Keratinocyte (primary cell): ENCODE data around the gene TBRG4. TPM values are rescaled to one million over a fixed set of nuclear protein-coding genes. Genes with fewer than 3 reads are reported as not detected.

Experiments
- DNase-seq: peaks from one replicate; pipeline ENCODE4 v3.0.0-alpha.2; 2011; ENCODE audit warnings: low read depth, missing footprints, low spot score
- FAIRE-seq: peaks from 2 replicates; lab custom pipeline; 2011; peaks lifted over from hg19 to GRCh38; lab: Jason Lieb, UNC
- H2AFZ ChIP-seq: 2 replicates; pipeline ENCODE4 v1.6.0; 2012; ENCODE audit warnings: low read length, control low read depth, inconsistent platforms; ENCODE audit not compliant: control insufficient read depth
- H3K27ac ChIP-seq: 2 replicates; pipeline ENCODE4 v1.5.1; 2011; ENCODE audit warnings: low read length; ENCODE audit not compliant: control insufficient read depth, insufficient read depth
- H3K27me3 ChIP-seq: 3 replicates; pipeline ENCODE4 v1.6.0; 2011; ENCODE audit warnings: low read length; ENCODE audit not compliant: control insufficient read depth, insufficient read depth; ENCODE audit errors: extremely low read depth
- H3K36me3 ChIP-seq, 2 experiments: 2 replicates in 1 of 2; 3 replicates in 1 of 2; pipeline ENCODE4 v1.5.1; 2011; ENCODE audit warnings: low read length in 2 of 2, mild to moderate bottlenecking in 1 of 2; ENCODE audit not compliant: control insufficient read depth in 2 of 2, insufficient read depth in 2 of 2; ENCODE audit errors: extremely low read depth in 1 of 2
- H3K4me1 ChIP-seq: 3 replicates; pipeline ENCODE4 v1.5.1; 2011; ENCODE audit warnings: low read length; ENCODE audit not compliant: control insufficient read depth, insufficient read depth; ENCODE audit errors: extremely low read depth
- H3K4me2 ChIP-seq: 3 replicates; pipeline ENCODE4 v1.6.0; 2011; ENCODE audit warnings: low read depth, low read length; ENCODE audit not compliant: control insufficient read depth, insufficient read depth; ENCODE audit errors: extremely low read depth
- H3K4me3 ChIP-seq, 3 experiments: fragments of 200-600 bp in 1 of 3; sonication (generic) in 1 of 3; 2 replicates in 2 of 3; 3 replicates in 1 of 3; pipeline ENCODE4 v1.5.1; 2011 to 2016; ENCODE audit warnings: low read length in 3 of 3, mild to moderate bottlenecking in 3 of 3, control low read depth in 2 of 3, inconsistent platforms in 1 of 3, low read depth in 1 of 3, mixed read lengths in 1 of 3, mixed run types in 1 of 3, moderate library complexity in 1 of 3; ENCODE audit not compliant: control insufficient read depth in 2 of 3, insufficient read depth in 2 of 3; ENCODE audit errors: extremely low read depth in 1 of 3
- H3K79me2 ChIP-seq: 2 replicates; pipeline ENCODE4 v1.6.0; 2012; ENCODE audit warnings: low read length; ENCODE audit not compliant: control insufficient read depth, insufficient read depth
- H3K9ac ChIP-seq: 3 replicates; pipeline ENCODE4 v1.6.0; 2011; ENCODE audit warnings: low read length; ENCODE audit not compliant: control insufficient read depth, insufficient read depth; ENCODE audit errors: extremely low read depth
- H3K9me1 ChIP-seq: 3 replicates; pipeline ENCODE4 v1.6.0; 2011; ENCODE audit warnings: low read length; ENCODE audit not compliant: control insufficient read depth, insufficient read depth; ENCODE audit errors: extremely low read depth
- H3K9me3 ChIP-seq: 2 replicates; pipeline ENCODE4 v1.5.1; 2012; ENCODE audit warnings: low read depth, low read length; ENCODE audit not compliant: control insufficient read depth
- H4K20me1 ChIP-seq: 3 replicates; pipeline ENCODE4 v1.6.0; 2011; ENCODE audit warnings: low read length; ENCODE audit not compliant: control insufficient read depth, insufficient read depth; ENCODE audit errors: extremely low read depth
- EZH2 ChIP-seq: IDR thresholded peaks from one replicate; pipeline ENCODE4 v1.6.1; 2012; ENCODE audit warnings: inconsistent platforms, mild to moderate bottlenecking, low read length, moderate library complexity
- dilution Hi-C: fragments of 300-500 bp; cut with MboI; formaldehyde crosslinking; loops from one replicate; pipeline ENCODE4 v1.7.0; 2020; ENCODE audit warnings: low sequenced_read_pairs; ENCODE audit not compliant: extremely low pct_ligation_motif_present
- polyA plus RNA-seq, 5 experiments: library from polyadenylated mRNA; depleted of rRNA in 3 of 5; stranded (reverse) in 3 of 5; stranded (forward) in 1 of 5; unstranded in 1 of 5; fragments of >200 nt; gene quantifications; 1 replicate in 1 of 5; 2 replicates in 3 of 5; 3 replicates in 1 of 5; pipeline versions ENCODE4 v1.2.1 to v1.2.3, GENCODE V29; 2011 to 2012; ENCODE audit warnings: missing spikeins in 2 of 5, low read depth in 1 of 5, low replicate concordance in 1 of 5
- TF ChIP-seq, protein P1 (sequence below), 3 experiments: IDR thresholded peaks in 1 of 3; conservative IDR thresholded peaks in 1 of 3; optimal IDR thresholded peaks in 1 of 3; 2 replicates in 2 of 3; 3 replicates in 1 of 3; pipeline versions ENCODE3 to v1.5.1; 2011; ENCODE audit warnings: low read length in 3 of 3, mild to moderate bottlenecking in 3 of 3, moderate library complexity in 2 of 3, control low read depth in 1 of 3, inconsistent platforms in 1 of 3; ENCODE audit not compliant: insufficient read depth in 2 of 3; ENCODE audit errors: extremely low read depth in 1 of 3

Gene TBRG4
- polyA plus RNA-seq, 1 donor (not counting 4 experiments of a cell fraction or from before 2014, with no cell fraction given), result 90.5 TPM

GRCh38 chr7:45160417-45160881 lies 49.0 kb upstream of the TBRG4 start:
- TF ChIP-seq, protein P1, sequence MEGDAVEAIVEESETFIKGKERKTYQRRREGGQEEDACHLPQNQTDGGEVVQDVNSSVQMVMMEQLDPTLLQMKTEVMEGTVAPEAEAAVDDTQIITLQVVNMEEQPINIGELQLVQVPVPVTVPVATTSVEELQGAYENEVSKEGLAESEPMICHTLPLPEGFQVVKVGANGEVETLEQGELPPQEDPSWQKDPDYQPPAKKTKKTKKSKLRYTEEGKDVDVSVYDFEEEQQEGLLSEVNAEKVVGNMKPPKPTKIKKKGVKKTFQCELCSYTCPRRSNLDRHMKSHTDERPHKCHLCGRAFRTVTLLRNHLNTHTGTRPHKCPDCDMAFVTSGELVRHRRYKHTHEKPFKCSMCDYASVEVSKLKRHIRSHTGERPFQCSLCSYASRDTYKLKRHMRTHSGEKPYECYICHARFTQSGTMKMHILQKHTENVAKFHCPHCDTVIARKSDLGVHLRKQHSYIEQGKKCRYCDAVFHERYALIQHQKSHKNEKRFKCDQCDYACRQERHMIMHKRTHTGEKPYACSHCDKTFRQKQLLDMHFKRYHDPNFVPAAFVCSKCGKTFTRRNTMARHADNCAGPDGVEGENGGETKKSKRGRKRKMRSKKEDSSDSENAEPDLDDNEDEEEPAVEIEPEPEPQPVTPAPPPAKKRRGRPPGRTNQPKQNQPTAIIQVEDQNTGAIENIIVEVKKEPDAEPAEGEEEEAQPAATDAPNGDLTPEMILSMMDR (optimal IDR thresholded peaks at IDR 0.05 in 1 of 3, IDR thresholded peaks at IDR 0.05 in 1 of 3, conservative IDR thresholded peaks at IDR 0.05 in 1 of 3; ENCODE audit: extremely low read depth in 1 of 3, insufficient read depth in 2 of 3, low read length in 3 of 3), result no peak
- TF ChIP-seq EZH2, result no peak
- FAIRE-seq (no peak), DNase-seq (no peak)
- Histone ChIP-seq H3K4me3 (no peak overlapping the region), H3K9me3 (no peaks in the 10 kb centered on the region), H3K9ac (no peak overlapping the region), H3K27me3 (peaks cover 32% of the 10 kb centered on the region), H3K27ac (no peak overlapping the region), H3K79me2 (no peaks in the 10 kb centered on the region), H4K20me1 (no peaks in the 10 kb centered on the region), H3K4me1 (no peaks in the 10 kb centered on the region), H2AFZ (no peak overlapping the region), H3K36me3 (no peaks in the 10 kb centered on the region), H3K9me1 (no peaks in the 10 kb centered on the region), H3K4me2 (no peak overlapping the region)
- dilution Hi-C loops, result no loop called here

DNA sequence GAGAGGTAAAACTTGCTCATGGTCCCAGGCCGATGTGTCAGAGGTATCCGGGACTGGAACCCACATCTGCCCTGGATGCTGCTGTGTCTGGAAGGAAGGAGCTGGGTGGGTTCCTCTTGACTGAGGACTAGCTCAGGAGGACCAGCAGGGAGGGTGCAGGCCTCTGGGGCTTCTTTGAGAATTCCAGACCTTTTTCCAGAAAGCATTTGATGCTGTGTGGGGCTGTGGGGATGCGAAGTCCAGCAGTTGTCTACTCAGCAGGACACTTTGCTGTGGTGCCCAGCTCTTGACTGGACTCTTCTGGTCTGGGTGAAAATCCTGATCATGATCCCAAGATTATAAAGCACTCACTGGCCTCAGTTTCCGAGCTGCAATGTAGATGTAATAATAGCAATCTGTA lies 47.8 kb upstream of the TBRG4 start:
- Histone ChIP-seq H3K9ac (no peak overlapping the region), H3K4me3 (no peak overlapping the region), H2AFZ (no peak overlapping the region), H3K9me3 (no peaks in the 10 kb centered on the region), H3K36me3 (no peaks in the 10 kb centered on the region), H3K27ac (no peak overlapping the region), H3K4me1 (peaks cover 3% of the 10 kb centered on the region), H3K4me2 (no peak overlapping the region), H3K9me1 (no peaks in the 10 kb centered on the region), H3K27me3 (peaks cover 32% of the 10 kb centered on the region), H3K79me2 (no peaks in the 10 kb centered on the region), H4K20me1 (no peaks in the 10 kb centered on the region)
- DNase-seq (no peak), FAIRE-seq (no peak)
- TF ChIP-seq EZH2, result no peak
- TF ChIP-seq, protein P1 (optimal IDR thresholded peaks at IDR 0.05 in 1 of 3, IDR thresholded peaks at IDR 0.05 in 1 of 3, conservative IDR thresholded peaks at IDR 0.05 in 1 of 3; ENCODE audit: extremely low read depth in 1 of 3, insufficient read depth in 2 of 3, low read length in 3 of 3), result no peak
- dilution Hi-C loops, result no loop called here
